SK-N-SH (cell line): Measurements from ENCODE around the gene PCK1. TPM values are rescaled to one million over a fixed set of nuclear protein-coding genes. Genes with fewer than 3 reads are reported as not detected.

Experiments used
- CTCF ChIA-PET: fragments of 300-600, 350-600 bp; formaldehyde crosslinking; extraction: SDS; loops from one replicate; lab custom pipeline; 2021; lab: Yijun Ruan, JAX
- POLR2A ChIA-PET: fragments of 350-600 bp; sonication (Branson Sonifier 250); formaldehyde crosslinking; extraction: SDS; loops from one replicate; lab custom pipeline; 2020; ENCODE audit warnings: antibody characterized with exemption, inconsistent platforms; lab: Yijun Ruan, JAX
- DNase-seq: peaks from one replicate; pipeline ENCODE4 v3.0.0; 2012
- H2AFZ ChIP-seq: fragments of 200-600 bp; sonication (generic); 2 replicates; pipeline ENCODE4 v1.8.1; 2016; ENCODE audit warnings: antibody characterized with exemption, mild to moderate bottlenecking, low read depth
- H3F3A ChIP-seq: fragments of 200-600 bp; sonication (generic); replicated peaks from 2 replicates; pipeline ENCODE3; 2016; ENCODE audit warnings: antibody characterized with exemption, mild to moderate bottlenecking; ENCODE audit not compliant: insufficient read depth
- H3K27ac ChIP-seq, 2 experiments: fragments of 200-500 bp in 1 of 2; fragments of 200-600 bp in 1 of 2; sonication (Bioruptor generic) in 1 of 2; sonication (generic), shearing (Covaris generic) in 1 of 2; 2 replicates each; pipeline versions ENCODE4 v1.5.1 to v1.6.1; 2014 to 2016; ENCODE audit warnings: low read depth in 2 of 2, inconsistent platforms in 1 of 2, low read length in 1 of 2, mild to moderate bottlenecking in 1 of 2, mixed read lengths in 1 of 2
- H3K27me3 ChIP-seq: fragments of 200-600 bp; sonication (generic), shearing (Covaris generic); 2 replicates; pipeline ENCODE4 v1.6.1; 2016; ENCODE audit warnings: mixed run types; ENCODE audit not compliant: insufficient read depth
- H3K36me3 ChIP-seq, 2 experiments: fragments of 200-500 bp in 1 of 2; fragments of 200-600 bp in 1 of 2; sonication (Bioruptor generic) in 1 of 2; sonication (generic) in 1 of 2; replicated peaks in 1 of 2; 2 replicates each; pipeline versions ENCODE3 to v1.5.1; 2014 to 2016; ENCODE audit warnings: low read length in 1 of 2, mild to moderate bottlenecking in 1 of 2; ENCODE audit not compliant: insufficient read depth in 2 of 2, control insufficient read depth in 1 of 2
- H3K4me1 ChIP-seq, 2 experiments: fragments of 200-500 bp in 1 of 2; fragments of 200-600 bp in 1 of 2; sonication (Bioruptor generic) in 1 of 2; sonication (generic), shearing (Covaris generic) in 1 of 2; 2 replicates each; pipeline versions ENCODE4 v1.5.1 to v1.6.1; 2014 to 2016; ENCODE audit warnings: low read depth in 1 of 2, low read length in 1 of 2, mixed run types in 1 of 2; ENCODE audit not compliant: insufficient read depth in 2 of 2, control insufficient read depth in 1 of 2
- H3K4me2 ChIP-seq: fragments of 200-600 bp; sonication (generic), shearing (Covaris generic); 2 replicates; pipeline ENCODE4 v1.6.1; 2017; ENCODE audit warnings: mixed run types
- H3K4me3 ChIP-seq, 2 experiments: fragments of 200-500 bp in 1 of 2; fragments of 200-600 bp in 1 of 2; sonication (Bioruptor generic) in 1 of 2; sonication (generic), shearing (Covaris generic) in 1 of 2; 2 replicates each; pipeline versions ENCODE4 v1.5.1 to v1.8.1; 2014 to 2016; ENCODE audit warnings: low read depth in 2 of 2, inconsistent platforms in 1 of 2, low read length in 1 of 2, mild to moderate bottlenecking in 1 of 2, mixed read lengths in 1 of 2, moderate library complexity in 1 of 2
- H3K79me2 ChIP-seq: fragments of 200-600 bp; sonication (generic); 2 replicates; pipeline ENCODE4 v1.8.1; 2017; ENCODE audit warnings: mild to moderate bottlenecking; ENCODE audit not compliant: insufficient read depth
- H3K9ac ChIP-seq: fragments of 200-600 bp; sonication (generic); 2 replicates; pipeline ENCODE4 v1.6.1; 2017; ENCODE audit warnings: mixed run types
- H3K9me2 ChIP-seq: fragments of 200-600 bp; sonication (generic); 2 replicates; pipeline ENCODE4 v1.6.1; 2017; ENCODE audit warnings: mixed run types
- H3K9me3 ChIP-seq: fragments of 200-600 bp; sonication (generic); 2 replicates; pipeline ENCODE4 v1.6.1; 2017; ENCODE audit warnings: mixed run types, mild to moderate bottlenecking, moderate library complexity
- H4K20me1 ChIP-seq: fragments of 200-600 bp; sonication (generic); 2 replicates; pipeline ENCODE4 v1.6.1; 2017; ENCODE audit warnings: mild to moderate bottlenecking, mixed run types; ENCODE audit not compliant: insufficient read depth
- CTCF ChIP-seq: fragments of 200-600 bp; sonication (generic); IDR thresholded peaks from 2 replicates; pipeline ENCODE4 v1.6.1; 2017; ENCODE audit warnings: antibody characterized with exemption, mild to moderate bottlenecking, moderate library complexity
- ELF1 ChIP-seq: IDR thresholded peaks from 2 replicates; pipeline ENCODE4 v1.4.0; 2012
- FOXM1 ChIP-seq: IDR thresholded peaks from 2 replicates; pipeline ENCODE4 v1.4.0; 2012; ENCODE audit warnings: low read depth, mild to moderate bottlenecking
- GABPA ChIP-seq: IDR thresholded peaks from 2 replicates; pipeline ENCODE4 v1.4.0; 2012; ENCODE audit warnings: low read depth, mild to moderate bottlenecking
- MEF2A ChIP-seq: IDR thresholded peaks from 2 replicates; pipeline ENCODE4 v1.4.0; 2012; ENCODE audit warnings: low read depth, borderline replicate concordance
- NFIC ChIP-seq: IDR thresholded peaks from 2 replicates; pipeline ENCODE4 v1.4.0; 2012; ENCODE audit warnings: borderline replicate concordance
- NRF1 ChIP-seq: IDR thresholded peaks from 2 replicates; pipeline ENCODE4 v1.6.1; 2012; ENCODE audit warnings: low read depth, mild to moderate bottlenecking, low read length
- POLR2AphosphoS5 ChIP-seq: IDR thresholded peaks from 2 replicates; pipeline ENCODE4 v1.6.1; 2012; ENCODE audit warnings: low read depth, low read length
- RAD21 ChIP-seq: IDR thresholded peaks from 2 replicates; pipeline ENCODE4 v1.6.1; 2012; ENCODE audit warnings: mild to moderate bottlenecking, low read length
- REST ChIP-seq: IDR thresholded peaks from 2 replicates; pipeline ENCODE4 v1.6.1; 2012; ENCODE audit warnings: mild to moderate bottlenecking, low read depth, low read length, moderate library complexity
- SIN3A ChIP-seq: IDR thresholded peaks from 2 replicates; pipeline ENCODE4 v1.6.1; 2012; ENCODE audit warnings: low read depth, mild to moderate bottlenecking, low read length, moderate library complexity, borderline replicate concordance
- SMC3 ChIP-seq: IDR thresholded peaks from 2 replicates; pipeline ENCODE4 v1.6.1; 2012; ENCODE audit warnings: low read depth, low read length, improper control_type of control experiment
- TAF1 ChIP-seq: IDR thresholded peaks from 2 replicates; pipeline ENCODE4 v1.6.1; 2012; ENCODE audit warnings: low read depth, mild to moderate bottlenecking, low read length, moderate library complexity, borderline replicate concordance
- TCF12 ChIP-seq: IDR thresholded peaks from 2 replicates; pipeline ENCODE4 v1.4.0; 2012
- ZBTB33 ChIP-seq: IDR thresholded peaks from 2 replicates; pipeline ENCODE4 v1.4.0; 2012; ENCODE audit warnings: low read depth, borderline replicate concordance
- WGBS: methylation state at CpG from one replicate; pipeline ENCODE4 v1.1.6; 2017; ENCODE audit warnings: low lambda C conversion rate; 5-methylcytosine and 5-hydroxymethylcytosine counted together
- polyA plus RNA-seq, 3 experiments: library from polyadenylated mRNA; depleted of rRNA; stranded (reverse); fragments of >200 nt; gene quantifications; 2 replicates each; pipeline ENCODE4 v1.2.3, GENCODE V29; 2012
- TF ChIP-seq, protein P1 (sequence below): fragments of 150-350 bp; IDR thresholded peaks from 2 replicates; pipeline ENCODE4 v1.6.1; 2017; ENCODE audit warnings: antibody characterized with exemption, low read length, low read depth, borderline replicate concordance

Gene PCK1
- polyA plus RNA-seq, 1 of the 3 experiments (the other 2 are of a cell fraction), result not detected

GRCh38 chr20:57596358-57596757 is 35.4 kb downstream of the PCK1 start:
- no peak overlapping the region for H2AFZ ChIP-seq
- CTCF ChIA-PET, result interaction anchor here (0.6 to 21.1 kb wide), 53 partner anchors 8 to 1859 kb away, joined by 3 to 403 read pairs (median 4); partner anchors contain the start of genes PMEPA1 and ZBP1
- no peak overlapping the region; a peak in 1 of 4 replicates for H3K4me3 ChIP-seq
- TF ChIP-seq SMC3, result no peak
- no peak for TF ChIP-seq RAD21
- TF ChIP-seq, protein P1, sequence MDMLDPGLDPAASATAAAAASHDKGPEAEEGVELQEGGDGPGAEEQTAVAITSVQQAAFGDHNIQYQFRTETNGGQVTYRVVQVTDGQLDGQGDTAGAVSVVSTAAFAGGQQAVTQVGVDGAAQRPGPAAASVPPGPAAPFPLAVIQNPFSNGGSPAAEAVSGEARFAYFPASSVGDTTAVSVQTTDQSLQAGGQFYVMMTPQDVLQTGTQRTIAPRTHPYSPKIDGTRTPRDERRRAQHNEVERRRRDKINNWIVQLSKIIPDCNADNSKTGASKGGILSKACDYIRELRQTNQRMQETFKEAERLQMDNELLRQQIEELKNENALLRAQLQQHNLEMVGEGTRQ, result no peak
- no peak for TF ChIP-seq SIN3A
- no peak for TF ChIP-seq POLR2AphosphoS5
- TF ChIP-seq NRF1, result no peak
- TF ChIP-seq ELF1, result no peak
- TF ChIP-seq CTCF, result no peak
- no peak for TF ChIP-seq TAF1
- TF ChIP-seq GABPA, result no peak
- TF ChIP-seq FOXM1, result no peak
- TF ChIP-seq MEF2A, result no peak
- no peak for TF ChIP-seq NFIC
- TF ChIP-seq REST, result no peak
- no peak for TF ChIP-seq ZBTB33
- no peak for TF ChIP-seq TCF12
- no peaks in the 10 kb centered on the region for H3K79me2 ChIP-seq
- H3K4me1 ChIP-seq, result peaks cover 0 to 9% of the 10 kb centered on the region in 2 experiments; a peak in 1 of 4 replicates
- no peak overlapping the region for H3K27ac ChIP-seq
- DNase-seq, result no peak
- H4K20me1 ChIP-seq, result no peaks in the 10 kb centered on the region
- H3K9me2 ChIP-seq, result no peaks in the 10 kb centered on the region
- WGBS, result 17% methylated on average over 11 of the region's 11 CpGs
- H3F3A ChIP-seq, result peaks cover 4% of the 10 kb centered on the region
- H3K4me2 ChIP-seq, result no peak overlapping the region
- no peaks in the 10 kb centered on the region for H3K9me3 ChIP-seq
- H3K27me3 ChIP-seq, result no peaks in the 10 kb centered on the region
- no peaks in the 10 kb centered on the region for H3K36me3 ChIP-seq
- no peak overlapping the region for H3K9ac ChIP-seq
- POLR2A ChIA-PET, result interaction anchor here (0.6 kb wide), 1 partner anchor 75 kb away, joined by 3 read pairs; no protein-coding TSS in a partner anchor
